ENCODE data around the gene CALML5. TPM values are rescaled to one million over a fixed set of nuclear protein-coding genes. Genes with fewer than 3 reads are reported as not detected.

CALML5 gene
- total and polyA plus RNA-seq, 9 of the 15 experiments (the other 6 are each of a cell fraction or from before 2014, with no cell fraction given): not detected

DNA sequence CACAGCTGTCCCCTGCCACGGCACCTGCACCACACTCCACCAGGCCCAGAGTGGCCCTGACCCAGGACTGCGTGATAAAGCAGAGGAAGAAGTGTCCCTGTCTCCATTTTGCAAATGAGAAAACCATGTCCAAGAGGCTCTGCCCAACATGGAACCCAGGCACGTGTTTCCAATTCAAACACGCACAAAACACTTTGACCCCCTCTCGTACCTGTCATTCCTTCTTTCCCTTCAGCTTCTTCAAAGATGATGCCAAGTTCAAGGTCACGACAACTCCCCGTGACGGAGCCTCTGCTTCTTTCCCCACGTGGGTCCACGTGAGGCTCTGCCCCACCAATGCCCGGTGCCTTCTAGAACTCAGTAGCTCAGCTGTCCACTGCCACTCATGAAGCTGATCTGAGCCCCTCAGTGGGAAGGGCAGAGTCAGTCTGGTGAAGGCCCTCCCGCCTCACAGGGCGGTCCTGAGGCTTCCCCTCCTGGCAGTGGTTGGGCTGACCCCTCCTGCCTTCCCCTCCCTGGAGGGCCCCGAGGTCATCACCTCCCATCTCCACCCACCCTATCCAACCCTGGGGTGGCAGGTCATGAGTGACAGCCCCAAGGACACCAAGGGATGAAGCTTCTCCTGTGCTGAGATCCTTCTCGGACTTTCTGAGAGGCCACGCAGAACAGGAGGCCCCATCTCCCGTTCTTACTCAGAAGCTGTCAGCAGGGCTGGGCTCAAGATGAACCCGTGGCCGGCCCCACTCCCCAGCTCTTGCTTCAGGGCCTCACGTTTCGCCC is 19.0 kb downstream of the CALML5 start (continued):
- TF ChIP-seq SNIP1 (IDR thresholded peaks at IDR 0.05; ENCODE audit: low read depth): no peak
- TF ChIP-seq ZNF134 (CRISPR knock-in tag; conservative IDR thresholded peaks at IDR 0.05): no peak
- TF ChIP-seq RAD51 (IDR thresholded peaks at IDR 0.05; ENCODE audit: borderline replicate concordance, low read depth): no peak
- TF ChIP-seq, protein P1, sequence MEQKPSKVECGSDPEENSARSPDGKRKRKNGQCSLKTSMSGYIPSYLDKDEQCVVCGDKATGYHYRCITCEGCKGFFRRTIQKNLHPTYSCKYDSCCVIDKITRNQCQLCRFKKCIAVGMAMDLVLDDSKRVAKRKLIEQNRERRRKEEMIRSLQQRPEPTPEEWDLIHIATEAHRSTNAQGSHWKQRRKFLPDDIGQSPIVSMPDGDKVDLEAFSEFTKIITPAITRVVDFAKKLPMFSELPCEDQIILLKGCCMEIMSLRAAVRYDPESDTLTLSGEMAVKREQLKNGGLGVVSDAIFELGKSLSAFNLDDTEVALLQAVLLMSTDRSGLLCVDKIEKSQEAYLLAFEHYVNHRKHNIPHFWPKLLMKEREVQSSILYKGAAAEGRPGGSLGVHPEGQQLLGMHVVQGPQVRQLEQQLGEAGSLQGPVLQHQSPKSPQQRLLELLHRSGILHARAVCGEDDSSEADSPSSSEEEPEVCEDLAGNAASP (IDR thresholded peaks at IDR 0.05): no peak
- no peak for TF ChIP-seq ZNF589 (CRISPR knock-in tag; IDR thresholded peaks at IDR 0.05; ENCODE audit: low read depth)
- TF ChIP-seq, protein P2, sequence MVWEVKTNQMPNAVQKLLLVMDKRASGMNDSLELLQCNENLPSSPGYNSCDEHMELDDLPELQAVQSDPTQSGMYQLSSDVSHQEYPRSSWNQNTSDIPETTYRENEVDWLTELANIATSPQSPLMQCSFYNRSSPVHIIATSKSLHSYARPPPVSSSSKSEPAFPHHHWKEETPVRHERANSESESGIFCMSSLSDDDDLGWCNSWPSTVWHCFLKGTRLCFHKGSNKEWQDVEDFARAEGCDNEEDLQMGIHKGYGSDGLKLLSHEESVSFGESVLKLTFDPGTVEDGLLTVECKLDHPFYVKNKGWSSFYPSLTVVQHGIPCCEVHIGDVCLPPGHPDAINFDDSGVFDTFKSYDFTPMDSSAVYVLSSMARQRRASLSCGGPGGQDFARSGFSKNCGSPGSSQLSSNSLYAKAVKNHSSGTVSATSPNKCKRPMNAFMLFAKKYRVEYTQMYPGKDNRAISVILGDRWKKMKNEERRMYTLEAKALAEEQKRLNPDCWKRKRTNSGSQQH (CRISPR knock-in tag; IDR thresholded peaks at IDR 0.05): 0 out of 2 replicates have a peak, but pooled peaks have one; percentile 53
- TF ChIP-seq BCL6 (CRISPR knock-in tag; IDR thresholded peaks at IDR 0.05): no peak
- no peak for TF ChIP-seq NONO (IDR thresholded peaks at IDR 0.05; ENCODE audit: low read depth in 2 of 2, low read length in 1 of 2)
- TF ChIP-seq NBN (IDR thresholded peaks at IDR 0.05; ENCODE audit: low read depth): no peak
- no peak for TF ChIP-seq CBFA2T2 (conservative IDR thresholded peaks at IDR 0.05)
- no peak for TF ChIP-seq ZKSCAN3 (CRISPR knock-in tag; IDR thresholded peaks at IDR 0.05)
- TF ChIP-seq TOE1 (IDR thresholded peaks at IDR 0.05; ENCODE audit: borderline replicate concordance): no peak
- no peak for TF ChIP-seq TOE1 (CRISPR knock-in tag; IDR thresholded peaks at IDR 0.05; ENCODE audit: borderline replicate concordance, low read depth)
- TF ChIP-seq TGIF2 (CRISPR knock-in tag; IDR thresholded peaks at IDR 0.05): no peak
- no peak for TF ChIP-seq RNF2 (IDR thresholded peaks at IDR 0.05)
- TF ChIP-seq GTF2A2 (tag; IDR thresholded peaks at IDR 0.05): peak; percentile 72; the same call in 1 of the 2 replicates
- TF ChIP-seq, protein P3, sequence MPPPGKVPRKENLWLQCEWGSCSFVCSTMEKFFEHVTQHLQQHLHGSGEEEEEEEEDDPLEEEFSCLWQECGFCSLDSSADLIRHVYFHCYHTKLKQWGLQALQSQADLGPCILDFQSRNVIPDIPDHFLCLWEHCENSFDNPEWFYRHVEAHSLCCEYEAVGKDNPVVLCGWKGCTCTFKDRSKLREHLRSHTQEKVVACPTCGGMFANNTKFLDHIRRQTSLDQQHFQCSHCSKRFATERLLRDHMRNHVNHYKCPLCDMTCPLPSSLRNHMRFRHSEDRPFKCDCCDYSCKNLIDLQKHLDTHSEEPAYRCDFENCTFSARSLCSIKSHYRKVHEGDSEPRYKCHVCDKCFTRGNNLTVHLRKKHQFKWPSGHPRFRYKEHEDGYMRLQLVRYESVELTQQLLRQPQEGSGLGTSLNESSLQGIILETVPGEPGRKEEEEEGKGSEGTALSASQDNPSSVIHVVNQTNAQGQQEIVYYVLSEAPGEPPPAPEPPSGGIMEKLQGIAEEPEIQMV (tag; conservative IDR thresholded peaks at IDR 0.05; ENCODE audit: low read depth): no peak
- TF ChIP-seq NEUROD1 (IDR thresholded peaks at IDR 0.05; ENCODE audit: borderline replicate concordance, low read depth, low read length, partially characterized antibody): no peak
- TF ChIP-seq, protein P4, sequence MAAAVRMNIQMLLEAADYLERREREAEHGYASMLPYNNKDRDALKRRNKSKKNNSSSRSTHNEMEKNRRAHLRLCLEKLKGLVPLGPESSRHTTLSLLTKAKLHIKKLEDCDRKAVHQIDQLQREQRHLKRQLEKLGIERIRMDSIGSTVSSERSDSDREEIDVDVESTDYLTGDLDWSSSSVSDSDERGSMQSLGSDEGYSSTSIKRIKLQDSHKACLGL (CRISPR knock-in tag; IDR thresholded peaks at IDR 0.05; ENCODE audit: borderline replicate concordance, poor library complexity, severe bottlenecking): no peak
- TF ChIP-seq POLR2G (IDR thresholded peaks at IDR 0.05; ENCODE audit: low read depth, low read length): peak; percentile 48
- no peak for TF ChIP-seq ZNF140 (CRISPR knock-in tag; IDR thresholded peaks at IDR 0.05)
- TF ChIP-seq, protein P5, sequence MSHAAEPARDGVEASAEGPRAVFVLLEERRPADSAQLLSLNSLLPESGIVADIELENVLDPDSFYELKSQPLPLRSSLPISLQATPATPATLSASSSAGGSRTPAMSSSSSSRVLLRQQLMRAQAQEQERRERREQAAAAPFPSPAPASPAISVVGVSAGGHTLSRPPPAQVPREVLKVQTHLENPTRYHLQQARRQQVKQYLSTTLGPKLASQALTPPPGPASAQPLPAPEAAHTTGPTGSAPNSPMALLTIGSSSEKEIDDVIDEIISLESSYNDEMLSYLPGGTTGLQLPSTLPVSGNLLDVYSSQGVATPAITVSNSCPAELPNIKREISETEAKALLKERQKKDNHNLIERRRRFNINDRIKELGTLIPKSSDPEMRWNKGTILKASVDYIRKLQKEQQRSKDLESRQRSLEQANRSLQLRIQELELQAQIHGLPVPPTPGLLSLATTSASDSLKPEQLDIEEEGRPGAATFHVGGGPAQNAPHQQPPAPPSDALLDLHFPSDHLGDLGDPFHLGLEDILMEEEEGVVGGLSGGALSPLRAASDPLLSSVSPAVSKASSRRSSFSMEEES (CRISPR knock-in tag; IDR thresholded peaks at IDR 0.05): no peak
- peak; percentile 70; the same call in 1 of the 2 replicates for TF ChIP-seq GATAD2A (IDR thresholded peaks at IDR 0.05)
